Measurements from ENCODE around the gene CLOCK. TPM values are rescaled to one million over a fixed set of nuclear protein-coding genes. Genes with fewer than 3 reads are reported as not detected.

The CLOCK gene
- total RNA-seq, 2 experiments from 2014 or later, result 1.9 to 9.0 TPM

- H4K20me1 ChIP-seq (ENCODE audit: insufficient read depth, low read length), result no peaks in the 10 kb centered on the region; the same call in 1 of the 2 replicates
- BruUV-seq (replicated peaks), result no TSS peak
- H2AFZ ChIP-seq (ENCODE audit: low read length), result no peak overlapping the region
- H3K9me3 ChIP-seq (ENCODE audit: low read length), result no peaks in the 10 kb centered on the region
- no peak overlapping the region for H3K27ac ChIP-seq (ENCODE audit: low read depth, low read length, poor library complexity, severe bottlenecking)
- CTCF ChIA-PET (ENCODE audit: unreplicated experiment), result no interaction called here
- H3K79me2 ChIP-seq (ENCODE audit: insufficient read depth, low read depth, low read length), result no peaks in the 10 kb centered on the region
- intact Hi-C loops (cut with micrococcal nuclease; ENCODE audit: unreplicated experiment), result no loop called here
- H3K4me3 ChIP-seq (ENCODE audit: low read depth, low read length, poor library complexity, severe bottlenecking), result no peak overlapping the region
- H3K36me3 ChIP-seq (ENCODE audit: insufficient read depth, low read length), result peaks cover 40% of the 10 kb centered on the region
- H3K4me2 ChIP-seq (ENCODE audit: low read length), result no peak overlapping the region
- DNase-seq (ENCODE audit: low spot score), result no peak
- H3K9me2 ChIP-seq (ENCODE audit: insufficient read depth, low read length), result no peaks in the 10 kb centered on the region
- no peaks in the 10 kb centered on the region for H3K4me1 ChIP-seq (ENCODE audit: insufficient read depth, low read length, poor library complexity, severe bottlenecking)
- TF ChIP-seq CTCF (conservative IDR thresholded peaks at IDR 0.05; ENCODE audit: low read length) (no peak), EZH2phosphoT487 (IDR thresholded peaks at IDR 0.05; ENCODE audit: borderline replicate concordance, low read depth, low read length) (no peak)
- POLR2A ChIA-PET, result interaction anchor here (0.7 to 2.0 kb wide), 4 partner anchors 20 to 48 kb away, joined by 3 to 5 read pairs (median 3); no protein-coding TSS in a partner anchor
These were observed 108.4 kb downstream of the CLOCK start for GRCh38 chr4:55438314-55438713.

GRCh38 chr4:55437823-55438222, 108.9 kb downstream of the CLOCK start:
- intact Hi-C loops (cut with micrococcal nuclease; ENCODE audit: unreplicated experiment), result no loop called here
- BruUV-seq (replicated peaks), result no TSS peak
- DNase-seq (ENCODE audit: low spot score), result no peak

More at GRCh38 chr4:55437823-55438222, 108.9 kb downstream of the CLOCK start:
- Histone ChIP-seq H3K4me3 (ENCODE audit: low read depth, low read length, poor library complexity, severe bottlenecking) (no peak overlapping the region), H4K20me1 (ENCODE audit: insufficient read depth, low read length) (no peaks in the 10 kb centered on the region; the same call in 1 of the 2 replicates), H3K27ac (ENCODE audit: low read depth, low read length, poor library complexity, severe bottlenecking) (no peak overlapping the region), H3K4me1 (ENCODE audit: insufficient read depth, low read length, poor library complexity, severe bottlenecking) (no peaks in the 10 kb centered on the region), H3K79me2 (ENCODE audit: insufficient read depth, low read depth, low read length) (no peaks in the 10 kb centered on the region), H3K4me2 (ENCODE audit: low read length) (no peak overlapping the region), H2AFZ (ENCODE audit: low read length) (no peak overlapping the region), H3K9me2 (ENCODE audit: insufficient read depth, low read length) (no peaks in the 10 kb centered on the region), H3K9me3 (ENCODE audit: low read length) (no peaks in the 10 kb centered on the region), H3K36me3 (ENCODE audit: insufficient read depth, low read length) (peaks cover 45% of the 10 kb centered on the region)
- POLR2A ChIA-PET, result interaction anchor here (0.5 to 2.0 kb wide), 5 partner anchors 27 to 103 kb away, joined by 3 to 6 read pairs (median 3); no protein-coding TSS in a partner anchor
- CTCF ChIA-PET (ENCODE audit: unreplicated experiment), result no interaction called here
- TF ChIP-seq CTCF (conservative IDR thresholded peaks at IDR 0.05; ENCODE audit: low read length) (no peak), EZH2phosphoT487 (IDR thresholded peaks at IDR 0.05; ENCODE audit: borderline replicate concordance, low read depth, low read length) (no peak)

Data from OCI-LY7 (cell line).